ENCODE measurements around the gene SBF2. TPM values are rescaled to one million over a fixed set of nuclear protein-coding genes. Genes with fewer than 3 reads are reported as not detected.

SBF2 gene
- total and polyA plus RNA-seq, 8 donors: 25.7 to 62.6 (median 57.0) TPM

- intact Hi-C loops (cut with DNase I): no loop called here
- peaks cover 0 to 3% of the 10 kb centered on the region in 2 donors for H3K4me1 ChIP-seq
- no peak overlapping the region for H3K4me3 ChIP-seq
- no peaks in the 10 kb centered on the region for H3K9me3 ChIP-seq
- H3K27me3 ChIP-seq: no peaks in the 10 kb centered on the region
- ATAC-seq: no peak
- peaks cover 0 to 5% of the 10 kb centered on the region in 2 donors for H3K36me3 ChIP-seq
- no peak for TF ChIP-seq CTCF (IDR thresholded peaks at IDR 0.05)
- no peak overlapping the region for H3K27ac ChIP-seq
- no peak for DNase-seq
These were observed 366.3 kb downstream of the SBF2 start for GRCh38 chr11:9927670-9928069.

GRCh38 chr11:9923280-9923679, 370.7 kb downstream of the SBF2 start:
- intact Hi-C loops (cut with DNase I): no loop called here

GRCh38 chr11:9922806-9923205, 371.2 kb downstream of the SBF2 start:
- Histone ChIP-seq H3K9me3 (no peaks in the 10 kb centered on the region), H3K36me3 (no peaks in the 10 kb centered on the region), H3K4me3 (no peak overlapping the region), H3K27ac (no peak overlapping the region), H3K27me3 (no peaks in the 10 kb centered on the region), H3K4me1 (peaks cover 0 to 3% of the 10 kb centered on the region in 2 donors)
- intact Hi-C loops (cut with DNase I): no loop called here
- DNase-seq (peak in 1 of 4 donors; percentile 6), ATAC-seq (peak; percentile 57)
- no peak for TF ChIP-seq CTCF (IDR thresholded peaks at IDR 0.05)

More at GRCh38 chr11:9923280-9923679, 370.7 kb downstream of the SBF2 start:
- Histone ChIP-seq H3K9me3 (no peaks in the 10 kb centered on the region), H3K4me3 (no peak overlapping the region), H3K36me3 (no peaks in the 10 kb centered on the region), H3K4me1 (peaks cover 0 to 3% of the 10 kb centered on the region in 2 donors), H3K27ac (no peak overlapping the region), H3K27me3 (no peaks in the 10 kb centered on the region)
- no peak for TF ChIP-seq CTCF (IDR thresholded peaks at IDR 0.05)
- no peak for ATAC-seq
- DNase-seq: no peak

- DNase-seq (no peak), ATAC-seq (no peak)
- TF ChIP-seq CTCF (IDR thresholded peaks at IDR 0.05): no peak
- Histone ChIP-seq H3K9me3 (no peaks in the 10 kb centered on the region), H3K27ac (no peak overlapping the region), H3K36me3 (no peaks in the 10 kb centered on the region), H3K4me1 (no peaks in the 10 kb centered on the region), H3K4me3 (no peak overlapping the region), H3K27me3 (no peaks in the 10 kb centered on the region)
- intact Hi-C loops (cut with DNase I): no loop called here
These were observed 377.5 kb downstream of the SBF2 start for GRCh38 chr11:9916480-9916879.

- Histone ChIP-seq H3K27me3 (no peaks in the 10 kb centered on the region), H3K4me1 (no peaks in the 10 kb centered on the region), H3K4me3 (no peak overlapping the region), H3K36me3 (no peaks in the 10 kb centered on the region), H3K27ac (no peak overlapping the region), H3K9me3 (no peaks in the 10 kb centered on the region)
- no peak for DNase-seq
- intact Hi-C loops (cut with DNase I): no loop called here
- no peak for ATAC-seq
- TF ChIP-seq CTCF (IDR thresholded peaks at IDR 0.05): no peak
These were observed 380.0 kb downstream of the SBF2 start for GRCh38 chr11:9914064-9914463.

Measured in left lung (tissue), 10 donors.